GM12891 (cell line): ENCODE results near the gene VWA3B.

Source experiments
- POLR2AphosphoS5 ChIP-seq: IDR thresholded peaks from 2 replicates; pipeline ENCODE4 v1.6.1; 2011; ENCODE audit warnings: low read depth, low read length, control low read depth
- TAF1 ChIP-seq: IDR thresholded peaks from 2 replicates; pipeline ENCODE4 v1.6.1; 2011; ENCODE audit warnings: low read depth, low read length, control low read depth

DNA sequence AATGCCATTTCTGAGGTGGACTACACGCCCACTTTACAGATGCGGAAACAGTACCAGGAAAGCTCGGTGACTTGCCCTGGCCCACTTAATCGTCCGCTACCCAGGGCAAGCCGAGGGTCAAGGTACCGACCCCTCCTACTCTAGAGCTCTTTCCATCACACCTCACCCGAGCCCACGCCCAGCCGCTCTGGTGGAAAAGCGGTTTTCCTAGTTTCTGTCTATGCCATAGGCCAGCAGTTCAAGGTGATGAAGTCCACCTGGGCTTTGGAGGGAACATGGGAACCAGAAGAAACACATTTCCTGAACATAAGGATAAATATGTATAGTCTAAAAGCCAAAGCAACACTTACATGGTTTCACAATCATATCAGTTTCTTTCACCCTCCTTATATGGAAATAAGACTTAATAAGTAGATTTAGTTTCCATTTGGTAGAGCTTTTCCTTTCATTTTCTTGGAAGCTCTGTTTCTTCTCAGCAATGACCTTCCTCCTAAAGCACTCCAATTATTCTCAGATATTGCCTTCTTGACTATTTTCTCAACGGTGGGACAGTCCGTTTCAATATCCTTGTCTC is 567 bp downstream of the VWA3B start:
- TF ChIP-seq TAF1 (no peak), POLR2AphosphoS5 (no peak)
